ENCODE data around the gene SEZ6. TPM values are rescaled to one million over a fixed set of nuclear protein-coding genes. Genes with fewer than 3 reads are reported as not detected.

Gene SEZ6
- total RNA-seq, 1 donor from 2014 or later, result not detected

- Histone ChIP-seq H3K4me3 (ENCODE audit: low read depth, low read length) (no peak overlapping the region), H3K36me3 (ENCODE audit: control insufficient read depth, insufficient read depth, low read length) (no peaks in the 10 kb centered on the region), H3K27me3 (ENCODE audit: control insufficient read depth, insufficient read depth, low read length) (peaks cover 28% of the 10 kb centered on the region)
- FAIRE-seq, result no peak
- TF ChIP-seq CTCF (IDR thresholded peaks at IDR 0.05; ENCODE audit: insufficient read depth, low read length, severe bottlenecking), result no peak
- no peak for DNase-seq (ENCODE audit: low read depth)
Measured at GRCh38 chr17:28974451-28974850, 31.4 kb downstream of the SEZ6 start.

- Histone ChIP-seq H3K4me3 (ENCODE audit: low read depth, low read length) (no peak overlapping the region), H3K36me3 (ENCODE audit: control insufficient read depth, insufficient read depth, low read length) (no peaks in the 10 kb centered on the region), H3K27me3 (ENCODE audit: control insufficient read depth, insufficient read depth, low read length) (peaks cover 30% of the 10 kb centered on the region)
- DNase-seq (ENCODE audit: low read depth) (no peak), FAIRE-seq (no peak)
- no peak for TF ChIP-seq CTCF (IDR thresholded peaks at IDR 0.05; ENCODE audit: insufficient read depth, low read length, severe bottlenecking)
Measured at GRCh38 chr17:28973425-28973824, 32.4 kb downstream of the SEZ6 start.

GRCh38 chr17:28972437-28972836, 33.4 kb downstream of the SEZ6 start:
- DNase-seq (ENCODE audit: low read depth) (no peak), FAIRE-seq (no peak)
- peaks cover 28% of the 10 kb centered on the region for H3K27me3 ChIP-seq (ENCODE audit: control insufficient read depth, insufficient read depth, low read length)

GRCh38 chr17:28970879-28971278, 35.0 kb downstream of the SEZ6 start:
- TF ChIP-seq CTCF (IDR thresholded peaks at IDR 0.05; ENCODE audit: insufficient read depth, low read length, severe bottlenecking), result no peak
- Histone ChIP-seq H3K27me3 (ENCODE audit: control insufficient read depth, insufficient read depth, low read length) (peaks cover 28% of the 10 kb centered on the region), H3K36me3 (ENCODE audit: control insufficient read depth, insufficient read depth, low read length) (no peaks in the 10 kb centered on the region), H3K4me3 (ENCODE audit: low read depth, low read length) (no peak overlapping the region)
- no peak for DNase-seq (ENCODE audit: low read depth)
- FAIRE-seq, result no peak

More at GRCh38 chr17:28972437-28972836, 33.4 kb downstream of the SEZ6 start:
- Histone ChIP-seq H3K4me3 (ENCODE audit: low read depth, low read length) (no peak overlapping the region), H3K36me3 (ENCODE audit: control insufficient read depth, insufficient read depth, low read length) (no peaks in the 10 kb centered on the region)
- TF ChIP-seq CTCF (IDR thresholded peaks at IDR 0.05; ENCODE audit: insufficient read depth, low read length, severe bottlenecking), result no peak

GRCh38 chr17:28969706-28970393, 36.0 kb downstream of the SEZ6 start:
- no peak for DNase-seq (ENCODE audit: low read depth)

More at GRCh38 chr17:28969706-28970393, 36.0 kb downstream of the SEZ6 start:
- Histone ChIP-seq H3K27me3 (ENCODE audit: control insufficient read depth, insufficient read depth, low read length) (peaks cover 23% of the 10 kb centered on the region), H3K4me3 (ENCODE audit: low read depth, low read length) (no peak overlapping the region), H3K36me3 (ENCODE audit: control insufficient read depth, insufficient read depth, low read length) (no peaks in the 10 kb centered on the region)
- TF ChIP-seq CTCF (IDR thresholded peaks at IDR 0.05; ENCODE audit: insufficient read depth, low read length, severe bottlenecking), result no peak
- FAIRE-seq, result no peak
